ENCODE data around the gene OXLD1. TPM values are rescaled to one million over a fixed set of nuclear protein-coding genes. Genes with fewer than 3 reads are reported as not detected.

The OXLD1 gene
- 47.5 and 60.0 TPM in 2 replicates for total RNA-seq (2014; rRNA removed; shearing (Covaris generic))
- polyA plus RNA-seq (2014; cell fraction: nucleus; rRNA removed) = 192 and 236 TPM in 2 replicates

GRCh38 chr17:81666342-81667191 lies at the start of gene OXLD1, which contains the start of gene CCDC137:
TSS of gene OXLD1 (minus strand) at chr17:81666605. CDS start at chr17:81666577, 28 bp downstream.
TSS of gene CCDC137 (plus strand) at chr17:81666737. CDS start at chr17:81666767, 30 bp downstream.
- peak; percentile 93 for DNase-seq (ENCODE audit: extremely low read depth, low read depth)

GRCh38 chr17:81715107-81715871 lies 48.9 kb upstream of the OXLD1 start:
- DNase-seq (ENCODE audit: extremely low read depth, low read depth) = no peak

DNA sequence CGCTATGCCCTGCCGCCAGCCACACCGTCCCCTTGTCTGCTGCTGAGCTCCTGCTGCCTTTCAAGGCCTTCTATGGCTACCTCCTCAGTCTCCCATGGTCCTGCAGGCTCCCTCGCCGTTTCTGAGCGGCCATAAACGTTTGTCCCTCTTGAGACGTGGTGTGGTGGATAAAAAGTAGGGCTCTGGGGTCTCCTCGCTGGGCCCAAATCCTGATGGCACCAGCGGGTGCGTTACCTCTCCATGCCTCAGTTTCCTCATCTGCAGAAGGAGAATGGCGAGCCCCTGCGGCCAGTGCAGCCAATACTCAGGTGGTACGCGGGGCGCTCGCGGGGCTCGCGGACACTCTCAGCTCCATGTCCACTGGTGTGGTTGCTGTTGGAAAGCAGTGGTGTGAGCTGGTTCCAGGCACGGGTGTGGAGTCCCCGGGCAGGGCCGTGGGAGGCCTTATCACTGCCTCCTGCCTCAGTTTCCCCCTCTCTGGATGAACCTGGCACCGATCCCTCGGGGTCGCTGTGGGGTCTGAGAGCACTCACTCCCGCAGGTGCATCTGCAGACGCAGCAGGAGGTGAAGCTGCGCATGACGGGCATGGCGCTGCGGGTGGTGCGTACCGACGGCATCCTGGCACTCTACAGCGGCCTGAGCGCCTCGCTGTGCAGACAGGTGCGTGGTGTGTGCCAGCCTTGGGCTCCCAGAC lies 48.2 kb upstream of the OXLD1 start:
- no peak for DNase-seq (ENCODE audit: extremely low read depth, low read depth)

DNA sequence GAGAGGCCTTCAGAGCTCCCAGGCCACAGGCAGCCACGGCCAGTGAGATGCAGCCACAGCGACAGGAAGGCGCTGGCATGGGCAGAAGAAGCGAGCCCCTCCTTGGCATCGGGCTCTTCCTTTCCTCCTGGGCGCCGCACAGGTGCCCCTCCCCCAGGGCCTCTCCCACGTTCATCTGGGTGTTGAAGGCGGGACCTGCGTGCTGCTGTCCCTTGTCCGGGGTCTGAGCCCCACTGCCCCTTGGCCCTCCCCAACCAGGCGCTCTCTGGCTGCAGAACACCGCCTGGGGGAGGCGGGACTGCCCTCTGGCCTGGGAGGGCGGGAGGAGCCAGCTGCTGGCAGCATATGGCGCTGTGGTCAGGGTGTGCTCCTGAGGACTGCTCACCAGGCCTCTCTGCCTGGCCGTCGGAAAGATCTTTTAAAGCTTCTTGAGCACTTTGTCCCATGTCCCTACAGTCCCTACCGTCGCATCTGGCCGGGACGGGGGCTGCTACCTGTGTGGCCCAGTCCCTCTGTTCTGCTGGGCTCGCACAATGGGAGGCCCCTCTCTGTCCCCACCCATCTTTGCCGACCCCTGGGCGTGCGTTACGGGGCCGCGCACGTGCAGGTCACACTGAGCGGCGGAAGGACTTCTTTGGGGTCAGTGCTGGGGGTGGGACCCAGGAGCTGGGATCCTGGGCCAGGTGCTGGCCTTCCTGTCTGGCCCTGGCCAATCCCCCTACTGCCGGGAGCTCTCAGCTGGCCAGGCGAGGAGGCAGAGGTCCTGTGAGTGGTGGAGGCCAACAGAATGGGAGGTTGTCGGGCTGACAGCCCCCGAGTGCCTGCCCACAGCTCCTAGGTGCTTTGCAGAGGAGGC lies 47.4 kb upstream of the OXLD1 start:
- DNase-seq (ENCODE audit: extremely low read depth, low read depth) = no peak

GRCh38 chr17:81713004-81713555 lies 46.7 kb upstream of the OXLD1 start:
- DNase-seq (ENCODE audit: extremely low read depth, low read depth) = no peak

DNA sequence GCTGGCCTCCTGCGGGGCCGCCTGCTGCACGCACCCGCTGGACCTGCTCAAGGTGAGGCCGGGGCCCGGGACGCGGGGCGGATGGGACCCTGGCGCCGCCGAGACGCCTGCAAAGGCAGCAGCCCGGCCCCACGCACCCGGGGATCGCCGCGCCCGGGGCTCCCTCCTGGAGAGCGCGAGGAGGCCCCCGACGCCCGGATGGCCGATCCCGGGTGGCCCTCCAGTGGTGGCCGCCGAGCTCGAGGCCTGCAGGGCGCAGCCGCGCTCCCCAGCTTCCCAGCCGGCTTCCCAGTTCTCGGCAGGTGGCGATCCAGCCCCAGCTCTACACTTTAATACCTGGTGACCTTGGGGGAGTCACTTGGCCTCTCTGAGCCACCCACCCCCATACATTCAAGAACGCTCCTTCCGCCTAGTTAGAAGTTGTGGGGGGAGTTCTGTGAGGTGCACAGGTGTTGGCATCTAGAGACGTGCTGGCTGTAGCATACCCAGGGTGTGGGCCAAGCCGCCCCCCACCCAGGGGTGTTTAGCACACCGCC lies 46.1 kb upstream of the OXLD1 start:
- no peak for DNase-seq (ENCODE audit: extremely low read depth, low read depth)

- peak; percentile 66 for DNase-seq (ENCODE audit: extremely low read depth, low read depth)
Observed at GRCh38 chr17:81711814-81712467, 45.5 kb upstream of the OXLD1 start, which contains the start of gene SLC25A10. TSS of gene SLC25A10 (plus strand) at chr17:81712284. CDS start at chr17:81712427, 143 bp downstream.

- no peak for DNase-seq (ENCODE audit: extremely low read depth, low read depth)
Observed at GRCh38 chr17:81710514-81711308, 44.3 kb upstream of the OXLD1 start.

DNA sequence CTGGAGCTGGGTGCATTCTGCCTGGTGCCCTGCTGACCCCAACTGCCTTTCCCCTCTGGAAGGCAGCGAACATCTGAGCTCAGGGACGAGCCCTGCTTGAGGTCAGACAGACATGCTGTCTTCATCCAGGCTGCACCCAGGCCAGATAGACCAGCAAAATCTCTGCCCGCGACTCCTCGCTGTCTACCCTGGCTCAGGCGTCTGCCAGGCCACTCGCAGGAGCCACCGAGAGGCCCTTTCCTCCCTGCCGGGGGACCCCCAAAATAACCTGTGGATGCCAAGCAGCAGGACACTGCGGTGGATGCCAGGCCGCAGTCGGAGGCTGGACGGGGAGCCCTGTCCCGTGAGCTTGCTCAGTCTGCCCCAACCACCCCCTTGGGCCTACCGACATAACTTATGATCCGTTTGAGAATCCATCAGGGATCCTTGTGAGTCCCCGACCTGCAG lies 42.4 kb upstream of the OXLD1 start:
- no peak for DNase-seq (ENCODE audit: extremely low read depth, low read depth)

DNA sequence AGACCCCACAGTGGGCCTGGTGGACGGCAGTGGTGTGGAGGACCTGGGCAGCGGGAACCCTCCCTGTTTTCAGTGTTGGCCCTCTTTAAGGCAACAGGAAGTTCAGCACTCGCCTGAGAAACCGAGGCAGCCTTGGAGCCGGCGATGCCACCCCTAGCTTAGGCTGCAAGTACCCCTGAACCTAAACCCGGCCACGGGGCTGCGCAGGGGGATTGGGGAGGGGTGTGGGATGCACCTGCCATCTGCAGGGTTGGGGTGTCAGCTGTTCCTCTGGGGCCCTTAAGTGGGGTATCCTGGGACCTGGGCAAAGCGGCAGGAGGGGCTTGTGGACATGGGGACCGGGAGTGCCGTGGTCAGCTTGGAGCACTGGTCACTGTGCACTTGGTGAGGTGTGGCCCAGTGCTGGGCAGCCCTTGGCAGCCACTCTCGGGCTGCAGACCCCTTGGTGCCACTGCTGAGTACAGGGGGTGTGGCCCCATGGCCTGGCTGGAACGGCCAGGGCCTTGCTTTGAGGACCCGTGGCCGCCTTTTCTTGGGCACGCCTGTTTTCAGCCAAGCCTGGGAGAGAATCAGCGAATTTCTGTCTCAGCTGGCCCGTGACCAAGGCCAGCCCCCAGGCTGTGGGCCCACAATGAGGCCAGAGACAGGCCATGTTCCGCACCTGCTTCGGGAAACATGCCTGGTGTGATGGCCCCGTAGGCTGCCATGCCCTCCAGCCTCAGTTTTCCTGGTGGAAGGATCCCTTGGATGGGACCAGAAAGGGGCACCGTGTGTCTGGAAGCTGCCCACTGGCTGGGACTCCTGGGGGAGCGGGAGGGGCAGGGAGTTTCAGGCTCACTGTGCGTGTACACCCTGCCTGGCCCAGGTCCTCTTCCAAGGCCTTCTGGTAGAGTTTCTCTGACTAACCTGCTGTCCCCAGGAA lies 41.6 kb upstream of the OXLD1 start:
- DNase-seq (ENCODE audit: extremely low read depth, low read depth) = no peak

- DNase-seq (ENCODE audit: extremely low read depth, low read depth) = no peak
Observed at GRCh38 chr17:81706757-81707624, 40.6 kb upstream of the OXLD1 start.

DNA sequence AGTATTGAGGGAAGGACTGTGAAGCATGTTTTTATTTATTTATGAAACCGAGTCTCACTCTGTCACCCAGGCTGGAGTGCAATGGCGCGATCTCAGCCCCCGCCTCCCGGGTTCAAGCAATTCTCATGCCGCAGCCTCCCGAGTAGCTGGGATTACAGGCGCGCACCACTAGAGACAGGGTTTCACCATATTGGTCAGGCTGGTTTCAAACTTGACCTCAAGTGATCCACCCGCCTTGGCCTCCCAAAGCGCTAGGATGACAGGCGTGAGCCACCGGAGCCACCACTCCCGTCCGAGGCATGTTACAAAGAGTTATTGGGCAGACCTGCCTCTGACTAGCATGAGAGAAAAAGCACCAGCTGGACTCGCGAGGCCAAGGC lies 39.8 kb upstream of the OXLD1 start:
- DNase-seq (ENCODE audit: extremely low read depth, low read depth) = no peak

DNA sequence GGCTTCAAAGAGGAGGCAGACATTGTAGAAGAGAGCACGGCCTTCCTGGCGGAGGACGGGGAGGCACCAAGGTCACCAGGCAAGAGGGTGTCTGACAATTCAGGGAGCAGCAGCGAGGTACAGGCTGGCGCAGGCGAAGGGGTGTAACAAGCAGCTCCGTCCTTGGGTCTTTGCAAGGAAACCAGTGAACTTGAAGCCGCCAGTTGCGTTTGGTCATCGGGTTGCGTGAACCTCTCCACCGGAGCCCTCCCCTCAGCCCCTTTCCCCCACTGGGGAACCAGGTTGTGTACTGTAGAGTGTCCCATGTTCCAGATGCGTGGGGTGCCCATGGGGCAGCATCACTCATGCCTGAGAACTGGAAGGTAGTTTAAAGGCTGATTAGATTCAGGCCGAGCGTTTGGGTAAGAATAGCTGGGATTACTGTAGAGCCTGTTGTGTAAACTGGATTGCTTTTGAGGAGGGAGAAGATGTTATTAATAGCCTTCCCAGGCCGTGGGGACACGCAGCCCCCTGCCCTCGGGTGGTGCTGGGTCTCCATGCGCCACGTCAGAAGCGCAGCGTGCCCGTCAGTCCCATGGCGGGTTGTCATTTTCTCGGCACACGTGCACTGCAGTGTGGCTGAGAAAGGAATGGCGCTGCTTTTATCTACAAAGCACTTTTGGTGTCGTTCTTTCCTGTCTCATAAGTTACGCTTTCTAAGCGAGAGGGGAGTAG lies 39.3 kb upstream of the OXLD1 start:
- DNase-seq (ENCODE audit: extremely low read depth, low read depth) = no peak

DNA sequence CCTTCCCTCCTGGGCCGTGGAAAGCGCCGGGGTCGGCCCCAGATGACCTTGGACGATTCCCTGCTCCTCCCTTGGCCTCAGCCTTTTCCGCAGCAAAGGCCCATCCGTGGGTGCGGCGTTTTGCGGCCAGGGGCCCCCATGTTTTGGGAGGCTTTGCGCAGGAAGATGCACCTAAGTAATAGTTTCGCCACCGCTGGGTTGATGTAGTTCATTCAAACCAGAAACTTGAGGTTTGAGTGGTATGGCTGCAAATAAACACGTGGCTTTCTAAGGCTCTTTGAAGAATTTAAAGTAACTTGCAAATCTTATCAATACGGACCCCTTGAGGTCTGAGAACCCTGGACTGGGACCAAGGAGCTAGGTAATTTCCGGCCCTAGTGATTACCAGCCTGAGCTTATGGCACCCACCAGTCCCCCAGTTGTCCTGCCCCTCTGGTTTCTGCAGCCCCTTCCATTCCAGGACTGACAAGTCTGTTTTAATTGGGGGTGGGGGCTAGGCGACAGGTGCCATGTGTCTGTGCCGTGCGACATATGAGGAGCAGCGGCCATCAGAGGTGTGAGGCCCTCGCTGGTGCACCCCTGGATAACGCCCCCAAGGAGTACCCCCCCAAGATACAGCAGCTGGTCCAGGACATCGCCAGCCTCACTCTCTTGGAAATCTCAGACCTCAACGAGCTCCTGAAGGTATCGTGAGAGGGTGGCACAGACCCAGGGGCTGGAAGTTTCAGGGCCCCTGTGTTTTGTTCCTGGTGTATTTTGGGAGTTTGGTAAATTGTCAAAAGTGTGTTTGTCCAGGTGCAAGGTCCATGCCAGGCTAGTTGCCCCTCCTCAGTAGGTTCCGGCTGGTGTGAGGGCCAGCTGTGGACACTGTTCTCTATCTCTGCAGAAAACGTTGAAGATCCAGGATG lies 37.6 kb upstream of the OXLD1 start:
- DNase-seq (ENCODE audit: extremely low read depth, low read depth) = no peak

Data from NCI-H460 (cell line).